GM12878 (cell line): ENCODE measurements around the gene SMIM14. TPM values are rescaled to one million over a fixed set of nuclear protein-coding genes. Genes with fewer than 3 reads are reported as not detected.
"Not testable (repeated sequence)": the region's sequence is repeated elsewhere in the genome, so short reads cannot be mapped to it uniquely, and the experiment has no call there.

Source experiments
- ATAC-seq: fragments of 200-7000 bp; cut with Tn5 transposase; 3 replicates; pipeline ENCODE4 v1.9.1; 2020; ENCODE audit warnings: mild to moderate bottlenecking, moderate library complexity
- BruUV-seq: library from RNA; stranded (reverse); fragments of 400-500 nt; replicated peaks from 2 replicates; lab custom pipeline; 2021; lab: Mats Ljungman, UMichigan
- CTCF ChIA-PET: fragments of 300-600 bp; sonication (Branson Sonifier 250); formaldehyde crosslinking; extraction: SDS; loops from one replicate; lab custom pipeline; 2021; ENCODE audit warnings: inconsistent platforms; lab: Yijun Ruan, JAX
- POLR2A ChIA-PET: fragments of 350-600 bp; formaldehyde crosslinking; extraction: SDS; loops from one replicate; lab custom pipeline; 2021; ENCODE audit warnings: inconsistent platforms; lab: Charles Lee
- RAD21 ChIA-PET: fragments of 300-600 bp; sonication (Branson Sonifier 250); formaldehyde crosslinking; loops from one replicate; lab custom pipeline; 2023; ENCODE audit warnings: antibody characterized with exemption; ENCODE audit not compliant: unreplicated experiment; lab: Charles Lee
- SMC1A ChIA-PET: fragments of 300-600 bp; sonication (Branson Sonifier 250); formaldehyde crosslinking; loops from one replicate; lab custom pipeline; 2023; ENCODE audit not compliant: unreplicated experiment, uncharacterized antibody; lab: Charles Lee
- DNase-seq: peaks from one replicate; pipeline ENCODE4 v3.0.0-alpha.2; 2011; ENCODE audit warnings: low read depth, low spot score
- FAIRE-seq: peaks from 3 replicates; lab custom pipeline; 2011; peaks lifted over from hg19 to GRCh38; lab: Jason Lieb, UNC
- H2AFZ ChIP-seq: 2 replicates; pipeline ENCODE4 v1.6.0; 2011; ENCODE audit warnings: low read depth, low read length, control low read depth; ENCODE audit not compliant: control insufficient read depth
- H3K27ac ChIP-seq: 2 replicates; pipeline ENCODE4 v1.5.1; 2011; ENCODE audit warnings: control low read depth; ENCODE audit not compliant: control insufficient read depth, insufficient read depth
- H3K27me3 ChIP-seq, 2 experiments: replicated peaks in 1 of 2; 2 replicates each; pipeline versions ENCODE4 v1.6.0 to v1.6.1; 2011; ENCODE audit warnings: low read length in 1 of 2; ENCODE audit not compliant: control insufficient read depth in 2 of 2, insufficient read depth in 2 of 2
- H3K36me3 ChIP-seq, 2 experiments: 2 replicates each; pipeline ENCODE4 v1.5.1; 2011; ENCODE audit warnings: low read length in 1 of 2; ENCODE audit not compliant: control insufficient read depth in 2 of 2, insufficient read depth in 2 of 2
- H3K4me1 ChIP-seq: 2 replicates; pipeline ENCODE4 v1.6.1; 2011; ENCODE audit warnings: mild to moderate bottlenecking, low read length, moderate library complexity, mixed read lengths; ENCODE audit not compliant: control insufficient read depth, insufficient read depth
- H3K4me2 ChIP-seq: 2 replicates; pipeline ENCODE4 v1.6.0; 2011; ENCODE audit warnings: control low read depth; ENCODE audit not compliant: control insufficient read depth, insufficient read depth
- H3K4me3 ChIP-seq: fragments of 200-600 bp; sonication (generic); 2 replicates; pipeline ENCODE4 v1.5.1; 2016
- H3K79me2 ChIP-seq: 2 replicates; pipeline ENCODE4 v1.6.0; 2011; ENCODE audit warnings: low read length; ENCODE audit not compliant: control insufficient read depth, insufficient read depth
- H3K9ac ChIP-seq: 2 replicates; pipeline ENCODE4 v1.8.0; 2011; ENCODE audit warnings: low read length, control low read depth, mixed read lengths; ENCODE audit not compliant: control insufficient read depth, insufficient read depth
- H3K9me3 ChIP-seq: replicated peaks from 3 replicates; pipeline ENCODE4 v1.5.1; 2011; ENCODE audit warnings: mild to moderate bottlenecking, low read length; ENCODE audit not compliant: control insufficient read depth, insufficient read depth
- H4K20me1 ChIP-seq: 2 replicates; pipeline ENCODE4 v1.6.0; 2011; ENCODE audit not compliant: control insufficient read depth, insufficient read depth
- ATF7 ChIP-seq: fragments of 450-650 bp; IDR thresholded peaks from 2 replicates; pipeline ENCODE4 v1.6.1; 2016; ENCODE audit warnings: low read depth, mild to moderate bottlenecking
- ETV6 ChIP-seq, 2 experiments: fragments of 450-650 bp in 1 of 2; IDR thresholded peaks in 1 of 2; conservative IDR thresholded peaks in 1 of 2; 2 replicates each; pipeline ENCODE4 v1.6.1; 2014; ENCODE audit warnings: antibody characterized with exemption in 1 of 2, borderline replicate concordance in 1 of 2, low read depth in 1 of 2, mild to moderate bottlenecking in 1 of 2, moderate library complexity in 1 of 2
- NFYA ChIP-seq: IDR thresholded peaks from 2 replicates; pipeline ENCODE4 v1.6.1; 2011; ENCODE audit warnings: low read depth, mild to moderate bottlenecking, low read length, improper control_type of control experiment, borderline replicate concordance
- PAX5 ChIP-seq: IDR thresholded peaks from 2 replicates; pipeline ENCODE4 v1.6.1; 2011; ENCODE audit warnings: low read depth, low read length, borderline replicate concordance
- POLR2A ChIP-seq: IDR thresholded peaks from 2 replicates; pipeline ENCODE4 v1.6.1; 2011; ENCODE audit warnings: low read depth, mild to moderate bottlenecking, low read length
- RFX5 ChIP-seq: IDR thresholded peaks from 2 replicates; pipeline ENCODE4 v1.6.1; 2011; ENCODE audit warnings: low read depth, low read length, improper control_type of control experiment
- STAT3 ChIP-seq: IDR thresholded peaks from 2 replicates; pipeline ENCODE4 v1.6.1; 2011; ENCODE audit warnings: low read depth, low read length, improper control_type of control experiment
- ZBED1 ChIP-seq: IDR thresholded peaks from 2 replicates; pipeline ENCODE4 v1.6.1; 2016; ENCODE audit warnings: borderline replicate concordance
- ZNF217 ChIP-seq: fragments of 450-650 bp; IDR thresholded peaks from 2 replicates; pipeline ENCODE4 v1.6.1; 2017; ENCODE audit warnings: antibody characterized with exemption, mild to moderate bottlenecking
- WGBS: methylation state at CpG from one replicate; pipeline ENCODE4 v1.1.6; 2016; ENCODE audit warnings: low lambda C conversion rate; ENCODE audit not compliant: insufficient replicate concordance, insufficient coverage; ENCODE audit errors: missing lambda C conversion rate; 5-methylcytosine and 5-hydroxymethylcytosine counted together
- in situ Hi-C: fragments of 300-500 bp; cut with MboI; formaldehyde crosslinking; loops from 9 replicates; pipeline ENCODE4 v1.14.3; 2018; ENCODE audit warnings: mixed read lengths
- intact Hi-C: fragments of 100-400 bp; cut with micrococcal nuclease; formaldehyde crosslinking; loops from one replicate; pipeline ENCODE4 v1.14.2; 2022; ENCODE audit not compliant: unreplicated experiment
- polyA plus RNA-seq, 11 experiments: library from polyadenylated mRNA; depleted of rRNA in 4 of 11; unstranded in 6 of 11; stranded (reverse) in 5 of 11; fragments of >200 nt; fragmentation: Nextera tagmentation in 4 of 11; fragmentation: Illumina TruSeq in 1 of 11; extraction: Ambion mirVana in 4 of 11; extraction: Trizol in 1 of 11; gene quantifications; 1 replicate in 1 of 11; 2 replicates in 10 of 11; pipeline versions ENCODE4 v1.2.1 to v1.2.3, GENCODE V29; 2011 to 2016; ENCODE audit warnings: inconsistent platforms in 2 of 11, missing spikeins in 2 of 11, low read depth in 1 of 11
- total RNA-seq, 4 experiments: library from RNA; depleted of rRNA in 3 of 4; stranded (reverse); fragments of >200 nt in 3 of 4; fragmentation: Illumina TruSeq in 1 of 4; extraction: Trizol in 1 of 4; gene quantifications; 2 replicates each; pipeline versions ENCODE4 v1.2.1 to v1.2.3, GENCODE V29; 2013 to 2021
- TF ChIP-seq, protein P1 (sequence below): fragments of 450-650 bp; IDR thresholded peaks from 2 replicates; pipeline ENCODE4 v1.6.1; 2017; ENCODE audit warnings: mild to moderate bottlenecking
- TF ChIP-seq, protein P2 (sequence below): fragments of 150-350 bp; IDR thresholded peaks from 2 replicates; pipeline ENCODE4 v1.6.1; 2016; ENCODE audit warnings: low read depth, low read length

Gene SMIM14
- total and polyA plus RNA-seq, 10 of the 15 experiments (the other 5 are each of a cell fraction or from before 2014, with no cell fraction given): 125 to 671 (median 188) TPM

DNA sequence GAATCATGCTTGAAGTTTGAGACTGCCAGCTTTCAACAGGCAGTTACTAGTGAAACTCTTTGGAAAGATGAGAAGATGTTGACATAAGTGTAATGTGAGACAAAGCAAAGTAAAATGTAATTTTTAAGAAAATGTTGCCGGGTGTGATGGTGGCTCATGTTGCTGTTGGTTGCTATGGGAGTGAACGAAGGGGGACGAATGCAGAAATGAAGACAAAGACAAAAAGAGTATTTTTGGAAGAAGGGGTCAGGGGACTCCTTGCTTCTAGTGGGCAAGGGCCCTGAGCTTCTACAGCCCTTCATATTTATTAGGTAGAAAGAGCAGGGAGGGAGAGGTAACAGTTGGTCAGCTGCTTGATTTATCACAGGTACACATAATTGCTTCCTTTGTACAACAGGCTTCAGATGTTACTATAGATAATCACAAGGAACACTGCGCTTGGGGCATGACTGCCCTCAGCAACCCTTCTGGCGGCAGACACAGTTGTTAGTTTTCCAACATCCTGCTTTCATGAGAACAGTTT lies 99.5 kb downstream of the SMIM14 start (continued):
- no peak for TF ChIP-seq NFYA

DNA sequence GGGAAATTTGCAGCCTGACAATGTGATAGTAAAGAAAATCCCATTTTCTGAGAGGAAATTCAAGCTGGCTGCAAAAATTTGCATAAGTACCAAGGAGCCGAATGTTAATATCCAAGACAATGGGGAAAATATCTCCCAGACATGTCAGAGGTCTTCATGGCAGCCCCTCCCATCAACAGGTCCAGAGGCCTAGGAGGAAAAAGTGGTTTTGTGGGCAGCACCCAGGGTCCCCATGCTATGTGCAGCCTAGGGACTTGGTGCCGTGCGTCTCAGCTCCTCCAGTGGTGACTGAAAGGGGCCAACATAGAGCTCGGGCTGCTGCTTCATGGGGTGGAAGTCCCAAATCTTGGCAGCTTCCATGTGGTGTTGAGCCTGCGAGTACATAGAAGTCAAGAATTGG lies 105.1 kb downstream of the SMIM14 start:
- no peak for ATAC-seq
- no peak overlapping the region for H3K9ac ChIP-seq
- H3K4me1 ChIP-seq: peaks cover 3% of the 10 kb centered on the region
- ChIA-PET RAD21 (no interaction called here), CTCF (no interaction called here), POLR2A (interaction anchor here (0.6 kb wide), 1 partner anchor 378 kb away, joined by 3 read pairs; no protein-coding TSS in a partner anchor), SMC1A (no interaction called here)
- no peak overlapping the region for H3K4me3 ChIP-seq
- H3K36me3 ChIP-seq: no peaks in the 10 kb centered on the region
- H2AFZ ChIP-seq: no peak overlapping the region
- H3K4me2 ChIP-seq: no peak overlapping the region
- FAIRE-seq: no peak
- peaks cover under 1% of the 10 kb centered on the region for H3K79me2 ChIP-seq
- peaks cover 10% of the 10 kb centered on the region for H3K9me3 ChIP-seq
- no peak overlapping the region for H3K27ac ChIP-seq
- DNase-seq: no peak
- no peaks in the 10 kb centered on the region for H4K20me1 ChIP-seq
- H3K27me3 ChIP-seq: no peaks in the 10 kb centered on the region
- no TSS peak for BruUV-seq
- WGBS: 98% methylated on average over 5 of the region's 5 CpGs
- in situ Hi-C loops: no loop called here
- TF ChIP-seq PAX5 (no peak), ETV6 (conservative IDR thresholded peaks at IDR 0.05 in 1 of 2, IDR thresholded peaks at IDR 0.05 in 1 of 2; ENCODE audit: borderline replicate concordance in 1 of 2, low read depth in 1 of 2) (no peak), ZBED1 (no peak), RFX5 (no peak), STAT3 (no peak), ZNF217 (no peak), ATF7 (no peak), POLR2A (no peak)
- TF ChIP-seq, protein P1, sequence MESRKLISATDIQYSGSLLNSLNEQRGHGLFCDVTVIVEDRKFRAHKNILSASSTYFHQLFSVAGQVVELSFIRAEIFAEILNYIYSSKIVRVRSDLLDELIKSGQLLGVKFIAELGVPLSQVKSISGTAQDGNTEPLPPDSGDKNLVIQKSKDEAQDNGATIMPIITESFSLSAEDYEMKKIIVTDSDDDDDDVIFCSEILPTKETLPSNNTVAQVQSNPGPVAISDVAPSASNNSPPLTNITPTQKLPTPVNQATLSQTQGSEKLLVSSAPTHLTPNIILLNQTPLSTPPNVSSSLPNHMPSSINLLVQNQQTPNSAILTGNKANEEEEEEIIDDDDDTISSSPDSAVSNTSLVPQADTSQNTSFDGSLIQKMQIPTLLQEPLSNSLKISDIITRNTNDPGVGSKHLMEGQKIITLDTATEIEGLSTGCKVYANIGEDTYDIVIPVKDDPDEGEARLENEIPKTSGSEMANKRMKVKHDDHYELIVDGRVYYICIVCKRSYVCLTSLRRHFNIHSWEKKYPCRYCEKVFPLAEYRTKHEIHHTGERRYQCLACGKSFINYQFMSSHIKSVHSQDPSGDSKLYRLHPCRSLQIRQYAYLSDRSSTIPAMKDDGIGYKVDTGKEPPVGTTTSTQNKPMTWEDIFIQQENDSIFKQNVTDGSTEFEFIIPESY: no peak
- TF ChIP-seq, protein P2, sequence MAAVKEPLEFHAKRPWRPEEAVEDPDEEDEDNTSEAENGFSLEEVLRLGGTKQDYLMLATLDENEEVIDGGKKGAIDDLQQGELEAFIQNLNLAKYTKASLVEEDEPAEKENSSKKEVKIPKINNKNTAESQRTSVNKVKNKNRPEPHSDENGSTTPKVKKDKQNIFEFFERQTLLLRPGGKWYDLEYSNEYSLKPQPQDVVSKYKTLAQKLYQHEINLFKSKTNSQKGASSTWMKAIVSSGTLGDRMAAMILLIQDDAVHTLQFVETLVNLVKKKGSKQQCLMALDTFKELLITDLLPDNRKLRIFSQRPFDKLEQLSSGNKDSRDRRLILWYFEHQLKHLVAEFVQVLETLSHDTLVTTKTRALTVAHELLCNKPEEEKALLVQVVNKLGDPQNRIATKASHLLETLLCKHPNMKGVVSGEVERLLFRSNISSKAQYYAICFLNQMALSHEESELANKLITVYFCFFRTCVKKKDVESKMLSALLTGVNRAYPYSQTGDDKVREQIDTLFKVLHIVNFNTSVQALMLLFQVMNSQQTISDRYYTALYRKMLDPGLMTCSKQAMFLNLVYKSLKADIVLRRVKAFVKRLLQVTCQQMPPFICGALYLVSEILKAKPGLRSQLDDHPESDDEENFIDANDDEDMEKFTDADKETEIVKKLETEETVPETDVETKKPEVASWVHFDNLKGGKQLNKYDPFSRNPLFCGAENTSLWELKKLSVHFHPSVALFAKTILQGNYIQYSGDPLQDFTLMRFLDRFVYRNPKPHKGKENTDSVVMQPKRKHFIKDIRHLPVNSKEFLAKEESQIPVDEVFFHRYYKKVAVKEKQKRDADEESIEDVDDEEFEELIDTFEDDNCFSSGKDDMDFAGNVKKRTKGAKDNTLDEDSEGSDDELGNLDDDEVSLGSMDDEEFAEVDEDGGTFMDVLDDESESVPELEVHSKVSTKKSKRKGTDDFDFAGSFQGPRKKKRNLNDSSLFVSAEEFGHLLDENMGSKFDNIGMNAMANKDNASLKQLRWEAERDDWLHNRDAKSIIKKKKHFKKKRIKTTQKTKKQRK: no peak
- intact Hi-C loops: no loop called here

DNA sequence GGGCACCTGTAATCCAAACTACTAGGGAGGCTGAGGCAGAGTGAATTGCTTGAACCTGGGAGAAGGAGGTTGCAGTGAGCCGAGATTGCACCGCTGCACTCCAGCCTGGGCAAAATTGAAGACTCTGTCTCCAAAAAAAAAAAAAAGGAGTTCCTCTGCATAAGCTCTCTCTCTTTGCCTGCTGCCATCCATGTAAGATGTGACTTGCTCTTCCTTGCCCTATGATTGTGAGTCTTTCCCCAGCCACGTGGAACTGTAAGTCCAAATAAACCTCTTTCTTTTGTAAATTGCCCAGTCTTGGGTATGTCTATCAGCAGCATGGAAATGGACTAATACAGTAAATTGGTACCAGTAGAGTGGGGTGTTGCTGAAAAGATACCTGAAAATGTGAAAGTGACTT lies 106.4 kb downstream of the SMIM14 start:
- H4K20me1 ChIP-seq, H3K36me3 ChIP-seq, H3K27ac ChIP-seq, BruUV-seq, in situ Hi-C loops, H3K4me3 ChIP-seq, SMC1A ChIA-PET, H3K4me1 ChIP-seq, DNase-seq, H3K27me3 ChIP-seq, CTCF ChIA-PET, ATAC-seq, intact Hi-C loops, FAIRE-seq, H3K9ac ChIP-seq, H2AFZ ChIP-seq, RAD21 ChIA-PET, H3K4me2 ChIP-seq: not testable (repeated sequence)
- WGBS: 100% methylated on average over 2 of the region's 3 CpGs
- POLR2A ChIA-PET: interaction anchor here (1.2 kb wide), 1 partner anchor 24 kb away, joined by 6 read pairs; no protein-coding TSS in a partner anchor
- H3K79me2 ChIP-seq: peaks cover 11% of the 10 kb centered on the region
- H3K9me3 ChIP-seq: peaks cover 10% of the 10 kb centered on the region
